DOHH2 (cell line): ENCODE results near the gene MUC5AC.

Experiments used
- H3F3A ChIP-seq: fragments of 200-600 bp; sonication (generic), shearing (Covaris generic); 2 replicates; pipeline ENCODE4 v1.6.0; 2016; ENCODE audit warnings: antibody characterized with exemption, mild to moderate bottlenecking; ENCODE audit not compliant: control insufficient read depth, insufficient read depth
- H3K27ac ChIP-seq: fragments of 200-600 bp; sonication (generic); 2 replicates; pipeline ENCODE4 v1.5.1; 2014; ENCODE audit warnings: low read depth, mild to moderate bottlenecking, low read length, moderate library complexity
- H3K27me3 ChIP-seq: fragments of 200-600 bp; sonication (generic); 2 replicates; pipeline ENCODE4 v1.6.1; 2014; ENCODE audit warnings: mild to moderate bottlenecking, low read length, mixed read lengths; ENCODE audit not compliant: control insufficient read depth
- H3K36me3 ChIP-seq: fragments of 200-600 bp; sonication (generic); 2 replicates; pipeline ENCODE4 v1.6.1; 2014; ENCODE audit warnings: mild to moderate bottlenecking, low read length, moderate library complexity, mixed read lengths; ENCODE audit not compliant: control insufficient read depth
- H3K4me1 ChIP-seq: fragments of 200-600 bp; sonication (generic); 2 replicates; pipeline ENCODE4 v1.6.1; 2014; ENCODE audit warnings: mild to moderate bottlenecking, low read length, mixed read lengths; ENCODE audit not compliant: control insufficient read depth
- H3K4me2 ChIP-seq: fragments of 200-600 bp; sonication (generic); 2 replicates; pipeline ENCODE4 v1.6.0; 2014; ENCODE audit warnings: mild to moderate bottlenecking, low read length, moderate library complexity
- H3K4me3 ChIP-seq: fragments of 200-600 bp; sonication (generic); 2 replicates; pipeline ENCODE4 v1.5.1; 2014; ENCODE audit warnings: mild to moderate bottlenecking, low read length, mixed read lengths
- H3K79me2 ChIP-seq: fragments of 200-600 bp; sonication (generic); 2 replicates; pipeline ENCODE4 v1.6.1; 2014; ENCODE audit warnings: mild to moderate bottlenecking, low read length, mixed read lengths; ENCODE audit not compliant: control insufficient read depth
- H3K9me2 ChIP-seq: fragments of 200-600 bp; sonication (generic); replicated peaks from 2 replicates; pipeline ENCODE4 v1.6.1; 2014; ENCODE audit warnings: mild to moderate bottlenecking, low read length, mixed read lengths; ENCODE audit not compliant: control insufficient read depth
- H3K9me3 ChIP-seq: fragments of 200-600 bp; sonication (generic); 2 replicates; pipeline ENCODE4 v1.6.1; 2014; ENCODE audit warnings: antibody characterized with exemption, low read length, mixed read lengths; ENCODE audit not compliant: control insufficient read depth, insufficient read depth
- H4K20me1 ChIP-seq: fragments of 200-600 bp; sonication (generic); 2 replicates; pipeline ENCODE4 v1.6.0; 2014; ENCODE audit warnings: low read depth, mild to moderate bottlenecking, antibody characterized with exemption, low read length, moderate library complexity; ENCODE audit not compliant: control insufficient read depth, insufficient read depth
- CTCF ChIP-seq: fragments of 200-600 bp; sonication (generic); IDR thresholded peaks from one replicate; pipeline ENCODE4 v1.5.1; 2014; ENCODE audit warnings: antibody characterized with exemption, mild to moderate bottlenecking, low read depth, low read length; ENCODE audit not compliant: poor library complexity, severe bottlenecking
- EZH2phosphoT487 ChIP-seq: fragments of 200-600 bp; sonication (generic); IDR thresholded peaks from 2 replicates; pipeline ENCODE4 v1.6.1; 2017; ENCODE audit warnings: borderline replicate concordance, mild to moderate bottlenecking, antibody characterized with exemption, low read length, moderate library complexity, mixed read lengths

Gene MUC5AC

GRCh38 chr11:1229471-1230120 lies 71.8 kb downstream of the MUC5AC start:
- H3K4me2 ChIP-seq: no peak overlapping the region
- no peaks in the 10 kb centered on the region for H4K20me1 ChIP-seq
- H3K27me3 ChIP-seq: no peaks in the 10 kb centered on the region
- no peaks in the 10 kb centered on the region for H3K36me3 ChIP-seq
- no peaks in the 10 kb centered on the region for H3K9me2 ChIP-seq
- no peaks in the 10 kb centered on the region for H3F3A ChIP-seq
- H3K4me3 ChIP-seq: no peak overlapping the region
- no peaks in the 10 kb centered on the region for H3K4me1 ChIP-seq
- TF ChIP-seq EZH2phosphoT487: no peak
- TF ChIP-seq CTCF: no peak
- H3K27ac ChIP-seq: no peak overlapping the region
- H3K9me3 ChIP-seq: no peaks in the 10 kb centered on the region
- H3K79me2 ChIP-seq: no peaks in the 10 kb centered on the region

- no peak overlapping the region for H3K4me3 ChIP-seq
- TF ChIP-seq CTCF (no peak), EZH2phosphoT487 (no peak)
- H4K20me1 ChIP-seq: no peaks in the 10 kb centered on the region
- no peaks in the 10 kb centered on the region for H3K79me2 ChIP-seq
- H3K9me3 ChIP-seq: no peaks in the 10 kb centered on the region
- H3K9me2 ChIP-seq: no peaks in the 10 kb centered on the region
- no peaks in the 10 kb centered on the region for H3K27me3 ChIP-seq
- no peaks in the 10 kb centered on the region for H3K4me1 ChIP-seq
- no peaks in the 10 kb centered on the region for H3F3A ChIP-seq
- H3K4me2 ChIP-seq: no peak overlapping the region
- no peak overlapping the region for H3K27ac ChIP-seq
- H3K36me3 ChIP-seq: no peaks in the 10 kb centered on the region
These were observed 72.3 kb downstream of the MUC5AC start for GRCh38 chr11:1230121-1230455.

- TF ChIP-seq CTCF (no peak), EZH2phosphoT487 (no peak)
- Histone ChIP-seq H3K4me2 (no peak overlapping the region), H3K9me3 (no peaks in the 10 kb centered on the region), H4K20me1 (no peaks in the 10 kb centered on the region), H3K27ac (no peak overlapping the region), H3K36me3 (no peaks in the 10 kb centered on the region), H3F3A (no peaks in the 10 kb centered on the region), H3K27me3 (no peaks in the 10 kb centered on the region), H3K9me2 (no peaks in the 10 kb centered on the region), H3K4me1 (no peaks in the 10 kb centered on the region), H3K4me3 (no peak overlapping the region), H3K79me2 (no peaks in the 10 kb centered on the region)
These were observed 73.0 kb downstream of the MUC5AC start for GRCh38 chr11:1230456-1231395.
